OCI-LY7 (cell line): ENCODE data around the gene BCL2L14. TPM values are rescaled to one million over a fixed set of nuclear protein-coding genes. Genes with fewer than 3 reads are reported as not detected.

Experiments used
- BruUV-seq: library from RNA; stranded (reverse); fragments of 400-500 nt; replicated peaks from 2 replicates; lab custom pipeline; 2021; lab: Mats Ljungman, UMichigan
- CTCF ChIA-PET: fragments of 300-600 bp; sonication (Branson Sonifier 250); formaldehyde crosslinking; loops from one replicate; lab custom pipeline; 2022; ENCODE audit warnings: antibody characterized with exemption; ENCODE audit not compliant: unreplicated experiment; lab: Charles Lee
- POLR2A ChIA-PET: fragments of 300-600 bp; sonication (Branson Sonifier 250); formaldehyde crosslinking; loops from one replicate; lab custom pipeline; 2022; ENCODE audit warnings: antibody characterized with exemption; lab: Charles Lee
- DNase-seq: peaks from one replicate; pipeline ENCODE4 v3.0.0-alpha.2; 2015; ENCODE audit warnings: low spot score
- H2AFZ ChIP-seq: fragments of 200-600 bp; sonication (generic), shearing (Covaris generic); 2 replicates; pipeline ENCODE4 v1.6.1; 2014; ENCODE audit warnings: mild to moderate bottlenecking, antibody characterized with exemption, low read length, moderate library complexity
- H3K27ac ChIP-seq: fragments of 200-600 bp; sonication (generic); 2 replicates; pipeline ENCODE4 v1.5.1; 2014; ENCODE audit warnings: mixed run types, low read depth, mild to moderate bottlenecking, moderate library complexity, low read length, inconsistent platforms; ENCODE audit not compliant: poor library complexity, severe bottlenecking
- H3K36me3 ChIP-seq: fragments of 200-600 bp; sonication (generic); 2 replicates; pipeline ENCODE4 v1.6.1; 2014; ENCODE audit warnings: mild to moderate bottlenecking, antibody characterized with exemption, low read length, moderate library complexity, mixed read lengths; ENCODE audit not compliant: insufficient read depth
- H3K4me1 ChIP-seq: fragments of 200-600 bp; sonication (generic); 2 replicates; pipeline ENCODE4 v1.5.1; 2014; ENCODE audit warnings: mild to moderate bottlenecking, low read length; ENCODE audit not compliant: insufficient read depth, poor library complexity, severe bottlenecking
- H3K4me2 ChIP-seq: fragments of 200-600 bp; sonication (generic); 2 replicates; pipeline ENCODE4 v1.6.1; 2014; ENCODE audit warnings: mild to moderate bottlenecking, low read length
- H3K4me3 ChIP-seq: fragments of 200-600 bp; sonication (generic); 2 replicates; pipeline ENCODE4 v1.5.1; 2014; ENCODE audit warnings: mild to moderate bottlenecking, low read depth, low read length; ENCODE audit not compliant: poor library complexity, severe bottlenecking
- H3K79me2 ChIP-seq: fragments of 200-600 bp; sonication (generic); 2 replicates; pipeline ENCODE4 v1.6.1; 2016; ENCODE audit warnings: low read depth, mild to moderate bottlenecking, low read length, moderate library complexity, mixed read lengths; ENCODE audit not compliant: insufficient read depth
- H3K9me2 ChIP-seq: fragments of 200-600 bp; sonication (generic); 2 replicates; pipeline ENCODE4 v1.6.1; 2016; ENCODE audit warnings: mild to moderate bottlenecking, low read length, mixed read lengths; ENCODE audit not compliant: insufficient read depth
- H3K9me3 ChIP-seq: fragments of 200-600 bp; sonication (generic); 2 replicates; pipeline ENCODE4 v1.6.1; 2014; ENCODE audit warnings: mild to moderate bottlenecking, mixed run types, low read length, mixed read lengths
- H4K20me1 ChIP-seq: fragments of 200-600 bp; sonication (generic); 2 replicates; pipeline ENCODE4 v1.6.1; 2014; ENCODE audit warnings: mild to moderate bottlenecking, antibody characterized with exemption, low read length, moderate library complexity, mixed read lengths; ENCODE audit not compliant: insufficient read depth
- EZH2phosphoT487 ChIP-seq: fragments of 200-600 bp; sonication (generic); IDR thresholded peaks from 2 replicates; pipeline ENCODE4 v1.6.1; 2018; ENCODE audit warnings: low read depth, borderline replicate concordance, mild to moderate bottlenecking, mixed run types, antibody characterized with exemption, low read length, moderate library complexity, mixed read lengths
- intact Hi-C: fragments of 100-400 bp; cut with micrococcal nuclease; formaldehyde crosslinking; loops from one replicate; pipeline ENCODE4 v1.10.0; 2022; ENCODE audit not compliant: unreplicated experiment
- total RNA-seq, 2 experiments: library from RNA; depleted of rRNA in 1 of 2; stranded (reverse); fragments of >200 nt in 1 of 2; shearing (Covaris generic) in 1 of 2; gene quantifications; 2 replicates each; pipeline ENCODE4 v1.2.3, GENCODE V29; 2014 to 2022
- TF ChIP-seq, protein P1 (sequence below): fragments of 200-600 bp; sonication (generic); conservative IDR thresholded peaks from 2 replicates; pipeline ENCODE4 v1.5.1; 2014; ENCODE audit warnings: mild to moderate bottlenecking, antibody characterized with exemption, low read length, moderate library complexity, mixed read lengths

The BCL2L14 gene
- total RNA-seq, 2 experiments from 2014 or later, result not detected

DNA sequence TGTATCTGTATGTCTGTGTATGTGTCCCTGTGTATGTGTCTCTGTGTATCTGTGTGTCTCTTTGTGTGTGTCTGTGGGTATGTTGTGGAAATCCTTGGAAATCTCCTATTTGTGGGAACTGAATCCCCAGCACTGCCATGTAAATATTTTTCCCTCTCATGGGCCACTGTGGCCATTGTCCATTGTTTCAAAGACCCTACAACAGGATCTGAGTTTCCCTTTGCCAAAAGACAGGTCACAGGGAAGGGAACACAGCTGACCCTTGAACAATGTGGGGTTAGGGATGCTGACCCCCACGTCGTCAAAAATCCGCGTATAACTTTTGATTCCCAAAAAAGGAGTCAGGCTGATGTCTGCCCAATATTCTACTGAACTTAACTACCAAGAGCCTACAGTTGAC is 22.5 kb upstream of the BCL2L14 start:
- no peak for DNase-seq
- Histone ChIP-seq H3K9me2 (no peaks in the 10 kb centered on the region), H4K20me1 (no peaks in the 10 kb centered on the region), H3K4me2 (no peak overlapping the region), H3K4me1 (no peaks in the 10 kb centered on the region), H3K79me2 (no peaks in the 10 kb centered on the region), H3K9me3 (no peaks in the 10 kb centered on the region), H3K36me3 (no peaks in the 10 kb centered on the region), H3K4me3 (no peak overlapping the region), H3K27ac (no peak overlapping the region), H2AFZ (no peak overlapping the region)
- TF ChIP-seq, protein P1, sequence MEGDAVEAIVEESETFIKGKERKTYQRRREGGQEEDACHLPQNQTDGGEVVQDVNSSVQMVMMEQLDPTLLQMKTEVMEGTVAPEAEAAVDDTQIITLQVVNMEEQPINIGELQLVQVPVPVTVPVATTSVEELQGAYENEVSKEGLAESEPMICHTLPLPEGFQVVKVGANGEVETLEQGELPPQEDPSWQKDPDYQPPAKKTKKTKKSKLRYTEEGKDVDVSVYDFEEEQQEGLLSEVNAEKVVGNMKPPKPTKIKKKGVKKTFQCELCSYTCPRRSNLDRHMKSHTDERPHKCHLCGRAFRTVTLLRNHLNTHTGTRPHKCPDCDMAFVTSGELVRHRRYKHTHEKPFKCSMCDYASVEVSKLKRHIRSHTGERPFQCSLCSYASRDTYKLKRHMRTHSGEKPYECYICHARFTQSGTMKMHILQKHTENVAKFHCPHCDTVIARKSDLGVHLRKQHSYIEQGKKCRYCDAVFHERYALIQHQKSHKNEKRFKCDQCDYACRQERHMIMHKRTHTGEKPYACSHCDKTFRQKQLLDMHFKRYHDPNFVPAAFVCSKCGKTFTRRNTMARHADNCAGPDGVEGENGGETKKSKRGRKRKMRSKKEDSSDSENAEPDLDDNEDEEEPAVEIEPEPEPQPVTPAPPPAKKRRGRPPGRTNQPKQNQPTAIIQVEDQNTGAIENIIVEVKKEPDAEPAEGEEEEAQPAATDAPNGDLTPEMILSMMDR, result no peak
- no peak for TF ChIP-seq EZH2phosphoT487
- BruUV-seq, result no TSS peak
- intact Hi-C loops, result no loop called here
- POLR2A ChIA-PET, result no interaction called here
- CTCF ChIA-PET, result no interaction called here

- Histone ChIP-seq H3K36me3 (no peaks in the 10 kb centered on the region), H3K9me3 (no peaks in the 10 kb centered on the region), H3K79me2 (no peaks in the 10 kb centered on the region), H4K20me1 (no peaks in the 10 kb centered on the region), H3K9me2 (no peaks in the 10 kb centered on the region), H3K4me1 (no peaks in the 10 kb centered on the region), H2AFZ (no peak overlapping the region), H3K4me2 (no peak overlapping the region), H3K27ac (no peak overlapping the region), H3K4me3 (no peak overlapping the region)
- intact Hi-C loops, result no loop called here
- POLR2A ChIA-PET, result no interaction called here
- DNase-seq, result no peak
- TF ChIP-seq EZH2phosphoT487, result no peak
- TF ChIP-seq, protein P1, result no peak
- CTCF ChIA-PET, result no interaction called here
- no TSS peak for BruUV-seq
Measured at GRCh38 chr12:12048714-12049113, 22.0 kb upstream of the BCL2L14 start.

- ChIA-PET POLR2A (no interaction called here), CTCF (no interaction called here)
- BruUV-seq, result no TSS peak
- no peak overlapping the region for H3K4me2 ChIP-seq
- H3K9me2 ChIP-seq, result no peaks in the 10 kb centered on the region
- no peak overlapping the region for H3K27ac ChIP-seq
- no peaks in the 10 kb centered on the region for H4K20me1 ChIP-seq
- H3K9me3 ChIP-seq, result no peaks in the 10 kb centered on the region
- no peak for DNase-seq
- no peak for TF ChIP-seq EZH2phosphoT487
- TF ChIP-seq, protein P1, result no peak
- intact Hi-C loops, result no loop called here
- no peaks in the 10 kb centered on the region for H3K79me2 ChIP-seq
- H3K36me3 ChIP-seq, result no peaks in the 10 kb centered on the region
- no peak overlapping the region for H3K4me3 ChIP-seq
- no peaks in the 10 kb centered on the region for H3K4me1 ChIP-seq
- no peak overlapping the region for H2AFZ ChIP-seq
Measured at GRCh38 chr12:12051668-12052067, 19.1 kb upstream of the BCL2L14 start.
